ENCODE results near the gene CA7.

DNA sequence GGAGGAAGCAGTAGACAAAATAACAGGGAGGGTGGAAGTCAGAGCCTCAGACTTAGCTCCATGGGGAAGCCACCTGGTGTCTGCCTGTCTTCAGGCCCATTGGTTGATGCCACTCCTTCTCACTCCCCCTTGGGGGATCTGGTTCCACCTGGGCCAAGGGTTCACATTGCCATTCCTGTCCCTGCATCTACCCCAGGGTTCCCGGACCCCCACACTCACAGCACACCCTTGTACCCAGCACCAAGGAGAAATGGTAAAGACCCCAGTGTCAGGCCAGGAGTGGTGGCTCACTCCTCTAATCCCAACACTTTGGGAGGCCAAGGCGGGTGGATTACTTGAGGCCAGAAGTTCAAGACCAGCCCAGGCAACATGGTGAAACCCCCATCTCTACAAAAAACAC is 1.0 kb upstream of the CA7 start:
- TF ChIP-seq, protein P1, sequence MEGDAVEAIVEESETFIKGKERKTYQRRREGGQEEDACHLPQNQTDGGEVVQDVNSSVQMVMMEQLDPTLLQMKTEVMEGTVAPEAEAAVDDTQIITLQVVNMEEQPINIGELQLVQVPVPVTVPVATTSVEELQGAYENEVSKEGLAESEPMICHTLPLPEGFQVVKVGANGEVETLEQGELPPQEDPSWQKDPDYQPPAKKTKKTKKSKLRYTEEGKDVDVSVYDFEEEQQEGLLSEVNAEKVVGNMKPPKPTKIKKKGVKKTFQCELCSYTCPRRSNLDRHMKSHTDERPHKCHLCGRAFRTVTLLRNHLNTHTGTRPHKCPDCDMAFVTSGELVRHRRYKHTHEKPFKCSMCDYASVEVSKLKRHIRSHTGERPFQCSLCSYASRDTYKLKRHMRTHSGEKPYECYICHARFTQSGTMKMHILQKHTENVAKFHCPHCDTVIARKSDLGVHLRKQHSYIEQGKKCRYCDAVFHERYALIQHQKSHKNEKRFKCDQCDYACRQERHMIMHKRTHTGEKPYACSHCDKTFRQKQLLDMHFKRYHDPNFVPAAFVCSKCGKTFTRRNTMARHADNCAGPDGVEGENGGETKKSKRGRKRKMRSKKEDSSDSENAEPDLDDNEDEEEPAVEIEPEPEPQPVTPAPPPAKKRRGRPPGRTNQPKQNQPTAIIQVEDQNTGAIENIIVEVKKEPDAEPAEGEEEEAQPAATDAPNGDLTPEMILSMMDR (IDR thresholded peaks at IDR 0.05; ENCODE audit: low read depth, low read length, missing input control) = no peak
- TF ChIP-seq, protein P2, sequence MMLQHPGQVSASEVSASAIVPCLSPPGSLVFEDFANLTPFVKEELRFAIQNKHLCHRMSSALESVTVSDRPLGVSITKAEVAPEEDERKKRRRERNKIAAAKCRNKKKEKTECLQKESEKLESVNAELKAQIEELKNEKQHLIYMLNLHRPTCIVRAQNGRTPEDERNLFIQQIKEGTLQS (IDR thresholded peaks at IDR 0.05) = no peak
- TF ChIP-seq YY1 (IDR thresholded peaks at IDR 0.05) = no peak
- TF ChIP-seq, protein P3, sequence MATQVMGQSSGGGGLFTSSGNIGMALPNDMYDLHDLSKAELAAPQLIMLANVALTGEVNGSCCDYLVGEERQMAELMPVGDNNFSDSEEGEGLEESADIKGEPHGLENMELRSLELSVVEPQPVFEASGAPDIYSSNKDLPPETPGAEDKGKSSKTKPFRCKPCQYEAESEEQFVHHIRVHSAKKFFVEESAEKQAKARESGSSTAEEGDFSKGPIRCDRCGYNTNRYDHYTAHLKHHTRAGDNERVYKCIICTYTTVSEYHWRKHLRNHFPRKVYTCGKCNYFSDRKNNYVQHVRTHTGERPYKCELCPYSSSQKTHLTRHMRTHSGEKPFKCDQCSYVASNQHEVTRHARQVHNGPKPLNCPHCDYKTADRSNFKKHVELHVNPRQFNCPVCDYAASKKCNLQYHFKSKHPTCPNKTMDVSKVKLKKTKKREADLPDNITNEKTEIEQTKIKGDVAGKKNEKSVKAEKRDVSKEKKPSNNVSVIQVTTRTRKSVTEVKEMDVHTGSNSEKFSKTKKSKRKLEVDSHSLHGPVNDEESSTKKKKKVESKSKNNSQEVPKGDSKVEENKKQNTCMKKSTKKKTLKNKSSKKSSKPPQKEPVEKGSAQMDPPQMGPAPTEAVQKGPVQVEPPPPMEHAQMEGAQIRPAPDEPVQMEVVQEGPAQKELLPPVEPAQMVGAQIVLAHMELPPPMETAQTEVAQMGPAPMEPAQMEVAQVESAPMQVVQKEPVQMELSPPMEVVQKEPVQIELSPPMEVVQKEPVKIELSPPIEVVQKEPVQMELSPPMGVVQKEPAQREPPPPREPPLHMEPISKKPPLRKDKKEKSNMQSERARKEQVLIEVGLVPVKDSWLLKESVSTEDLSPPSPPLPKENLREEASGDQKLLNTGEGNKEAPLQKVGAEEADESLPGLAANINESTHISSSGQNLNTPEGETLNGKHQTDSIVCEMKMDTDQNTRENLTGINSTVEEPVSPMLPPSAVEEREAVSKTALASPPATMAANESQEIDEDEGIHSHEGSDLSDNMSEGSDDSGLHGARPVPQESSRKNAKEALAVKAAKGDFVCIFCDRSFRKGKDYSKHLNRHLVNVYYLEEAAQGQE (IDR thresholded peaks at IDR 0.05) = no peak
- TF ChIP-seq JUND (IDR thresholded peaks at IDR 0.05) = no peak
- no peak for TF ChIP-seq TAF1 (conservative IDR thresholded peaks at IDR 0.05)
- TF ChIP-seq GABPA (IDR thresholded peaks at IDR 0.05 in 1 of 2, conservative IDR thresholded peaks at IDR 0.05 in 1 of 2) = no peak
- no peak for TF ChIP-seq SP1 (IDR thresholded peaks at IDR 0.05)
